Endothelial cell of umbilical vein (primary cell): Measurements from ENCODE around the gene ULBP1. TPM values are rescaled to one million over a fixed set of nuclear protein-coding genes. Genes with fewer than 3 reads are reported as not detected.

ENCODE experiments used
- BruUV-seq: library from RNA; stranded (reverse); fragments of 400-500 nt; replicated peaks from 2 replicates; lab custom pipeline; 2021; lab: Mats Ljungman, UMichigan
- CTCF ChIA-PET: fragments of 300-600, 350-600 bp; sonication (Branson Sonifier 250); formaldehyde crosslinking; loops from one replicate; lab custom pipeline; 2021; ENCODE audit warnings: antibody characterized with exemption, inconsistent platforms; lab: Charles Lee
- POLR2A ChIA-PET: fragments of 300-600, 350-600 bp; sonication (Branson Sonifier 250); formaldehyde crosslinking; loops from one replicate; lab custom pipeline; 2021; ENCODE audit warnings: antibody characterized with exemption, inconsistent platforms; lab: Charles Lee
- DNase-seq: peaks from one replicate; pipeline ENCODE4 v3.0.0-alpha.2; 2011; ENCODE audit warnings: low read depth, low spot score
- FAIRE-seq: peaks from 2 replicates; lab custom pipeline; 2011; peaks lifted over from hg19 to GRCh38; lab: Jason Lieb, UNC
- H2AFZ ChIP-seq: 2 replicates; pipeline ENCODE4 v1.6.0; 2012; ENCODE audit warnings: low read depth, low read length, control low read depth, inconsistent platforms
- H3K27ac ChIP-seq: 2 replicates; pipeline ENCODE4 v1.5.1; 2011; ENCODE audit warnings: low read depth, mild to moderate bottlenecking, control low read depth, low read length, moderate library complexity; ENCODE audit not compliant: insufficient read depth
- H3K27me3 ChIP-seq, 2 experiments: 2 replicates each; pipeline versions ENCODE4 v1.6.0 to v1.6.1; 2011; ENCODE audit warnings: low read length in 2 of 2, mixed read lengths in 1 of 2; ENCODE audit not compliant: control insufficient read depth in 2 of 2, insufficient read depth in 2 of 2
- H3K36me3 ChIP-seq, 2 experiments: 2 replicates in 1 of 2; 3 replicates in 1 of 2; pipeline ENCODE4 v1.5.1; 2011; ENCODE audit warnings: low read length in 2 of 2, mild to moderate bottlenecking in 1 of 2, moderate library complexity in 1 of 2; ENCODE audit not compliant: control insufficient read depth in 2 of 2, insufficient read depth in 2 of 2; ENCODE audit errors: extremely low read depth in 1 of 2
- H3K4me1 ChIP-seq: 3 replicates; pipeline ENCODE4 v1.5.1; 2011; ENCODE audit warnings: mild to moderate bottlenecking, low read length; ENCODE audit not compliant: control insufficient read depth, insufficient read depth; ENCODE audit errors: extremely low read depth
- H3K4me2 ChIP-seq: 2 replicates; pipeline ENCODE4 v1.6.1; 2011; ENCODE audit warnings: low read length, control low read depth, mixed read lengths; ENCODE audit not compliant: insufficient read depth
- H3K4me3 ChIP-seq, 3 experiments: fragments of 200-600 bp in 1 of 3; sonication (generic), shearing (Covaris generic) in 1 of 3; replicated peaks in 1 of 3; 2 replicates each; pipeline ENCODE4 v1.5.1; 2011 to 2016; ENCODE audit warnings: control low read depth in 3 of 3, low read length in 3 of 3, mild to moderate bottlenecking in 2 of 3, inconsistent platforms in 1 of 3, low read depth in 1 of 3, moderate library complexity in 1 of 3; ENCODE audit not compliant: insufficient read depth in 1 of 3
- H3K79me2 ChIP-seq: 2 replicates; pipeline ENCODE4 v1.6.0; 2012; ENCODE audit warnings: low read length, inconsistent platforms; ENCODE audit not compliant: control insufficient read depth, insufficient read depth
- H3K9ac ChIP-seq: replicated peaks from 2 replicates; pipeline ENCODE3; 2011; ENCODE audit warnings: low read length, control low read depth; ENCODE audit not compliant: insufficient read depth; ENCODE audit errors: extremely low read depth
- H3K9me1 ChIP-seq: replicated peaks from 3 replicates; pipeline ENCODE4 v1.6.0; 2011; ENCODE audit warnings: mild to moderate bottlenecking, low read length; ENCODE audit not compliant: control insufficient read depth, insufficient read depth; ENCODE audit errors: extremely low read depth
- H3K9me3 ChIP-seq: replicated peaks from 2 replicates; pipeline ENCODE4 v1.5.1; 2012; ENCODE audit warnings: low read length, inconsistent platforms; ENCODE audit not compliant: control insufficient read depth, insufficient read depth
- H4K20me1 ChIP-seq: replicated peaks from 2 replicates; pipeline ENCODE3; 2011; ENCODE audit warnings: mild to moderate bottlenecking, low read length; ENCODE audit not compliant: control insufficient read depth, insufficient read depth; ENCODE audit errors: extremely low read depth
- EZH2 ChIP-seq: IDR thresholded peaks from 2 replicates; pipeline ENCODE4 v1.6.1; 2012; ENCODE audit warnings: borderline replicate concordance, low read depth, mild to moderate bottlenecking, moderate library complexity, low read length, inconsistent platforms; ENCODE audit not compliant: severe bottlenecking
- FOS ChIP-seq: IDR thresholded peaks from 2 replicates; pipeline ENCODE4 v1.6.1; 2011; ENCODE audit warnings: mild to moderate bottlenecking, low read length, moderate library complexity, borderline replicate concordance; ENCODE audit not compliant: insufficient read depth
- JUN ChIP-seq: IDR thresholded peaks from 2 replicates; pipeline ENCODE4 v1.6.1; 2011; ENCODE audit warnings: borderline replicate concordance, low read depth; ENCODE audit not compliant: insufficient read length, insufficient read depth
- MYC ChIP-seq: IDR thresholded peaks from one replicate; pipeline ENCODE4 v1.6.1; 2011; ENCODE audit warnings: mild to moderate bottlenecking, low read depth, low read length
- POLR2A ChIP-seq: IDR thresholded peaks from 2 replicates; pipeline ENCODE4 v1.6.1; 2012; ENCODE audit warnings: low read depth, mild to moderate bottlenecking, control low read depth, low read length
- POLR2AphosphoS5 ChIP-seq: IDR thresholded peaks from 2 replicates; pipeline ENCODE4 v1.6.1; 2012; ENCODE audit warnings: low read depth, mild to moderate bottlenecking, control low read depth, low read length, moderate library complexity; ENCODE audit not compliant: insufficient read depth
- dilution Hi-C: fragments of 300-500 bp; cut with MboI; formaldehyde crosslinking; loops from one replicate; pipeline ENCODE4 v1.15.0; 2019; ENCODE audit warnings: low sequenced_read_pairs; ENCODE audit not compliant: extremely low pct_ligation_motif_present
- intact Hi-C: fragments of 100-400 bp; cut with micrococcal nuclease; formaldehyde crosslinking; loops from one replicate; pipeline ENCODE4 v1.10.0; 2022
- polyA plus RNA-seq, 4 experiments: library from polyadenylated mRNA; depleted of rRNA in 3 of 4; stranded (reverse) in 3 of 4; unstranded in 1 of 4; fragments of >200 nt; gene quantifications; 2 replicates each; pipeline versions ENCODE4 v1.2.1 to v1.2.3, GENCODE V29; 2011 to 2012; ENCODE audit warnings: missing spikeins in 1 of 4
- total RNA-seq: library from RNA; stranded (reverse); gene quantifications from 2 replicates; pipeline ENCODE4 v1.2.3, GENCODE V29; 2021
- TF ChIP-seq, protein P1 (sequence below): IDR thresholded peaks from 2 replicates; pipeline ENCODE4 v1.6.1; 2011; ENCODE audit not compliant: insufficient read depth, insufficient read length
- TF ChIP-seq, protein P2 (sequence below), 2 donors: IDR thresholded peaks; 1 replicate in 1 of 2; 2 replicates in 1 of 2; pipeline ENCODE4 v1.5.1; 2011; ENCODE audit warnings: low read length in 2 of 2, mild to moderate bottlenecking in 2 of 2, moderate library complexity in 2 of 2, control low read depth in 1 of 2, inconsistent platforms in 1 of 2, low read depth in 1 of 2; ENCODE audit not compliant: insufficient read depth in 1 of 2; ENCODE audit errors: extremely low read depth in 1 of 2

The ULBP1 gene
- total and polyA plus RNA-seq, 2 donors (not counting 3 experiments of a cell fraction or from before 2014, with no cell fraction given): 0.33 to 1.4 TPM

DNA sequence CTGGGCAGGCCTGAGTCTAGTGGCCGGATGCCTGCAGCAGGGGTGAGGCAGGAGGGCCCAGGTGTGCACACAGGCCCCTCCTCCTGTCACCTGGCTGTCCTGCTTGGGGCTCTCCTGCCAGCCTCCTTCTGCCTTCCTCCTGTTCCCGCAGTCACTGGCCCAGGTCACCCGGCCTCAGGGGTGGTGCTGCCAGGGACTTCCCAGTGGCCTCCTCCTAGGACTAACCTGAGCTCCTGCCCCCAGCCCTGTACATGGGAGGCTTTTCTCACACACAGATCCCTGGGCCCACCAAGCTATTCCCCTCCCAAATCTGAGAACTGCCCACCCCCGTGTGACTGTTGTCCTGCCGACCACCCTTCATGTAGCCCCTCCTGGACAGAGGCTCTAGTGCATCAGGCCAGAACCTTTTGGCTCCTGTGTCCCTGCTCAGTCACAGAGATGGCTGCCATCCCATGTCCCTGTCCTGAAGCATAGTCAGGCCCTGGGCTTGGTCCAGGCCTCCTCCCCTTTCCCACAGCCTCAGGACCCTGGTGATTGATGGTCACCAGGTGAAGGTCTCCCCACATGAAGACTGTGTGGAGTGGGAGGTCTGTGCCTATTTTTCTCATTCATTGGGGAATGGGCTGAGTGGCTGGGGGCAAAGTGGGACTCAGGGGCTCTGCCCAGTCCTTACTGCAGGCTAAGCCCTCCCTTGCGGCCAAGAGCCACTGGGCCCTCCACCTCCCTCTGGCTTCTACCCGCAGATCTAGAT, 1.1 kb upstream of the ULBP1 start:
- dilution Hi-C loops (no loop called here), intact Hi-C loops (loop anchor here (2.0 kb wide), 1 partner anchor 28 kb away; no protein-coding TSS in a partner anchor)
- BruUV-seq: no TSS peak
- no peak overlapping the region for H3K4me3 ChIP-seq
- no peak for DNase-seq
- H3K27ac ChIP-seq: no peak overlapping the region
- CTCF ChIA-PET: no interaction called here
- H3K27me3 ChIP-seq: peaks cover 12 to 31% of the 10 kb centered on the region in 2 experiments
- H3K9ac ChIP-seq: no peak overlapping the region
- no peaks in the 10 kb centered on the region for H3K9me1 ChIP-seq
- H3K9me3 ChIP-seq: no peaks in the 10 kb centered on the region
- peak overlapping the region; percentile 66 for H3K4me2 ChIP-seq
- H2AFZ ChIP-seq: peak overlapping the region; percentile 95
- FAIRE-seq: no peak
- TF ChIP-seq FOS (no peak), POLR2A (no peak), JUN (no peak), MYC (no peak), EZH2 (no peak), POLR2AphosphoS5 (no peak)
- TF ChIP-seq, protein P1, sequence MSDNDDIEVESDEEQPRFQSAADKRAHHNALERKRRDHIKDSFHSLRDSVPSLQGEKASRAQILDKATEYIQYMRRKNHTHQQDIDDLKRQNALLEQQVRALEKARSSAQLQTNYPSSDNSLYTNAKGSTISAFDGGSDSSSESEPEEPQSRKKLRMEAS: no peak
- TF ChIP-seq, protein P2, sequence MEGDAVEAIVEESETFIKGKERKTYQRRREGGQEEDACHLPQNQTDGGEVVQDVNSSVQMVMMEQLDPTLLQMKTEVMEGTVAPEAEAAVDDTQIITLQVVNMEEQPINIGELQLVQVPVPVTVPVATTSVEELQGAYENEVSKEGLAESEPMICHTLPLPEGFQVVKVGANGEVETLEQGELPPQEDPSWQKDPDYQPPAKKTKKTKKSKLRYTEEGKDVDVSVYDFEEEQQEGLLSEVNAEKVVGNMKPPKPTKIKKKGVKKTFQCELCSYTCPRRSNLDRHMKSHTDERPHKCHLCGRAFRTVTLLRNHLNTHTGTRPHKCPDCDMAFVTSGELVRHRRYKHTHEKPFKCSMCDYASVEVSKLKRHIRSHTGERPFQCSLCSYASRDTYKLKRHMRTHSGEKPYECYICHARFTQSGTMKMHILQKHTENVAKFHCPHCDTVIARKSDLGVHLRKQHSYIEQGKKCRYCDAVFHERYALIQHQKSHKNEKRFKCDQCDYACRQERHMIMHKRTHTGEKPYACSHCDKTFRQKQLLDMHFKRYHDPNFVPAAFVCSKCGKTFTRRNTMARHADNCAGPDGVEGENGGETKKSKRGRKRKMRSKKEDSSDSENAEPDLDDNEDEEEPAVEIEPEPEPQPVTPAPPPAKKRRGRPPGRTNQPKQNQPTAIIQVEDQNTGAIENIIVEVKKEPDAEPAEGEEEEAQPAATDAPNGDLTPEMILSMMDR (IDR thresholded peaks at IDR 0.05; ENCODE audit: extremely low read depth in 1 of 2, insufficient read depth in 1 of 2, low read depth in 1 of 2, low read length in 2 of 2): no peak
- peaks cover 24% of the 10 kb centered on the region for H3K4me1 ChIP-seq
- no peaks in the 10 kb centered on the region for H3K36me3 ChIP-seq
- POLR2A ChIA-PET: no interaction called here
- H4K20me1 ChIP-seq: no peaks in the 10 kb centered on the region
- no peaks in the 10 kb centered on the region for H3K79me2 ChIP-seq
